ENCODE data around the gene ZNF784. TPM values are rescaled to one million over a fixed set of nuclear protein-coding genes. Genes with fewer than 3 reads are reported as not detected.

Gene ZNF784
- total and polyA plus RNA-seq, 2 donors (not counting 1 experiment from before 2014, with no cell fraction given): 1.6 to 5.6 TPM

DNA sequence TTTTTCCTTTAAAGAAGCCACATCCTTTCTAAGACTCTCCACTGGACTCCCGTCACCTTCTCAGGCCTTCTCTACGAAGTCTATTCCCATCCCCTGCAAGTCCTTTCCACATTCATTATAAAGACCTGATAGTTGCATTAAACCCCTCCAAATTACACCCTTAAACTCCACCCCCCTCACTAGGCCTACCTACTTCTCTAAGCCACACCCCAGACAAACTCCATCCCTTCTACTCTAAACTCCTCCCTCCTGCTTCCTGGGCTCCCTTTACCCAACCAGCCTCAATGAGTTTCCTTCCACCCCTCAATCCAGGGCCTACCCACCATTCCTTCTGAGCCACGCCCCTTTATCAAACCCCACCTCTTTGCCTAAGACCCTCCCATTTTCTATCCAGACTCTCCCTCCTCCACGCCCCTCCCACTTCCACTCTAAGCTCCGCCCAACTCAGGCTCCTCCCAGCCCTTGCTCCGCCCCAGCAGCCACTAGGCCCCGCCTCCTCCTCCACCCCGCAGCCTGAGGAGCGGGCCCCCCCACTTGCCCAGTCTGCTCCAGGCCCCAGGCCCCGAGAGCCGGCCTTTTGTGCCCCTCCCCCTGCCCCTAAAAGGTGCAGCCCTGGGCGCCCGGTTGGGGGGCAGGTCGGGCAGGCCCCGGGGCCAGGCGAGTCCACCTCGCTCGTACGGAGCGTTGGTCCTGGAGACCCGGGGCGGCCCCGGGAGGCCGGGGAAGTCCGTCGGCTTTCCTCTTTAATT, 25.5 kb downstream of the ZNF784 start:
- no peak for TF ChIP-seq EZH2 (IDR thresholded peaks at IDR 0.05; ENCODE audit: low read length, missing control alignments)
- TF ChIP-seq, protein P1, sequence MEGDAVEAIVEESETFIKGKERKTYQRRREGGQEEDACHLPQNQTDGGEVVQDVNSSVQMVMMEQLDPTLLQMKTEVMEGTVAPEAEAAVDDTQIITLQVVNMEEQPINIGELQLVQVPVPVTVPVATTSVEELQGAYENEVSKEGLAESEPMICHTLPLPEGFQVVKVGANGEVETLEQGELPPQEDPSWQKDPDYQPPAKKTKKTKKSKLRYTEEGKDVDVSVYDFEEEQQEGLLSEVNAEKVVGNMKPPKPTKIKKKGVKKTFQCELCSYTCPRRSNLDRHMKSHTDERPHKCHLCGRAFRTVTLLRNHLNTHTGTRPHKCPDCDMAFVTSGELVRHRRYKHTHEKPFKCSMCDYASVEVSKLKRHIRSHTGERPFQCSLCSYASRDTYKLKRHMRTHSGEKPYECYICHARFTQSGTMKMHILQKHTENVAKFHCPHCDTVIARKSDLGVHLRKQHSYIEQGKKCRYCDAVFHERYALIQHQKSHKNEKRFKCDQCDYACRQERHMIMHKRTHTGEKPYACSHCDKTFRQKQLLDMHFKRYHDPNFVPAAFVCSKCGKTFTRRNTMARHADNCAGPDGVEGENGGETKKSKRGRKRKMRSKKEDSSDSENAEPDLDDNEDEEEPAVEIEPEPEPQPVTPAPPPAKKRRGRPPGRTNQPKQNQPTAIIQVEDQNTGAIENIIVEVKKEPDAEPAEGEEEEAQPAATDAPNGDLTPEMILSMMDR (conservative IDR thresholded peaks at IDR 0.05 in 1 of 2, IDR thresholded peaks at IDR 0.05 in 1 of 2; ENCODE audit: low read depth in 1 of 2, low read length in 2 of 2): no peak
- DNase-seq (ENCODE audit: low read depth in 2 of 2): peak; percentile 87 to 98
- peak overlapping the region; percentile 23 for H2AFZ ChIP-seq (ENCODE audit: low read length)

DNA sequence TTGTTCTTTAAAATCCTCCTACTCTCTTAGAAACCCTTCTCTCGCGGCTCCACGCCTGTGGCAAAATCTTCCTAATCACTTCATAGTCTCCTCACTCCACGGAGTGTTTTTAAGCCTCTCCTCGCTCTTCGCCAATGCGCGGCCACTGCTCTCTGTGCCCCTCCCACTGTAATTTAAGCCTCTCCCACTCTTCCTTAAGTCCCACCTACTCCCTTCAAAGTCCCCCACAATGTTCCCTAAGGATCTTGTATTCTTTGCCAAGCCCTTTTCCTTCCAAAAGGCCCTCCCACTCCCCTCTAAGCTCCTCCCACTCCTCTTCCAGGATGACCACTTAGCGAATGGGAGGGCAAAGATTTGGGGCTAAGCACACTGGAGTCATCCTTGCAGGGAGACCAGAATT, 26.3 kb downstream of the ZNF784 start:
- peaks cover 3% of the 10 kb centered on the region for H3K4me1 ChIP-seq (ENCODE audit: control insufficient read depth, extremely low read depth, insufficient read depth, low read length)
- H3K79me2 ChIP-seq (ENCODE audit: control insufficient read depth, insufficient read depth, low read length): peaks cover 5% of the 10 kb centered on the region
- H3K36me3 ChIP-seq (ENCODE audit: control insufficient read depth, insufficient read depth, low read length): peaks cover 13% of the 10 kb centered on the region
- no peak overlapping the region for H3K4me3 ChIP-seq (replicated peaks in 1 of 4; ENCODE audit: control extremely low read depth in 1 of 4, insufficient read depth in 1 of 4, low read depth in 3 of 4, low read length in 4 of 4)
- H3K9ac ChIP-seq (ENCODE audit: insufficient read depth, low read length): no peak overlapping the region
- TF ChIP-seq, protein P1 (conservative IDR thresholded peaks at IDR 0.05 in 1 of 2, IDR thresholded peaks at IDR 0.05 in 1 of 2; ENCODE audit: low read depth in 1 of 2, low read length in 2 of 2): no peak
- TF ChIP-seq EZH2 (IDR thresholded peaks at IDR 0.05; ENCODE audit: low read length, missing control alignments): no peak
- H4K20me1 ChIP-seq (ENCODE audit: control insufficient read depth, extremely low read depth, insufficient read depth, low read length): no peaks in the 10 kb centered on the region
- no peaks in the 10 kb centered on the region for H3K9me3 ChIP-seq (ENCODE audit: control insufficient read depth, insufficient read depth, low read depth, low read length)
- no peaks in the 10 kb centered on the region for H3K27me3 ChIP-seq (ENCODE audit: control insufficient read depth, insufficient read depth, low read length)
- H3K27ac ChIP-seq (ENCODE audit: insufficient read depth, low read length): no peak overlapping the region
- no peak for DNase-seq (ENCODE audit: low read depth in 2 of 2)
- H3K4me2 ChIP-seq (ENCODE audit: extremely low read depth, insufficient read depth, low read length): no peak overlapping the region
- no peak overlapping the region for H2AFZ ChIP-seq (ENCODE audit: low read length)

More for the DNA sequence above, 25.5 kb downstream of the ZNF784 start:
- peak overlapping the region; percentile 59 for H3K4me2 ChIP-seq (ENCODE audit: extremely low read depth, insufficient read depth, low read length)
- no peaks in the 10 kb centered on the region for H3K9me3 ChIP-seq (ENCODE audit: control insufficient read depth, insufficient read depth, low read depth, low read length)
- H3K27ac ChIP-seq (ENCODE audit: insufficient read depth, low read length): peak overlapping the region; percentile 95
- no peaks in the 10 kb centered on the region for H4K20me1 ChIP-seq (ENCODE audit: control insufficient read depth, extremely low read depth, insufficient read depth, low read length)
- peak overlapping the region; percentile 86 for H3K9ac ChIP-seq (ENCODE audit: insufficient read depth, low read length)
- no peaks in the 10 kb centered on the region for H3K27me3 ChIP-seq (ENCODE audit: control insufficient read depth, insufficient read depth, low read length)
- H3K4me1 ChIP-seq (ENCODE audit: control insufficient read depth, extremely low read depth, insufficient read depth, low read length): peaks cover 3% of the 10 kb centered on the region
- peak overlapping the region; percentile 70 to 82 (median 76) for H3K4me3 ChIP-seq (replicated peaks in 1 of 4; ENCODE audit: control extremely low read depth in 1 of 4, insufficient read depth in 1 of 4, low read depth in 3 of 4, low read length in 4 of 4)
- H3K79me2 ChIP-seq (ENCODE audit: control insufficient read depth, insufficient read depth, low read length): peaks cover 5% of the 10 kb centered on the region
- peaks cover 10% of the 10 kb centered on the region for H3K36me3 ChIP-seq (ENCODE audit: control insufficient read depth, insufficient read depth, low read length)

DNA sequence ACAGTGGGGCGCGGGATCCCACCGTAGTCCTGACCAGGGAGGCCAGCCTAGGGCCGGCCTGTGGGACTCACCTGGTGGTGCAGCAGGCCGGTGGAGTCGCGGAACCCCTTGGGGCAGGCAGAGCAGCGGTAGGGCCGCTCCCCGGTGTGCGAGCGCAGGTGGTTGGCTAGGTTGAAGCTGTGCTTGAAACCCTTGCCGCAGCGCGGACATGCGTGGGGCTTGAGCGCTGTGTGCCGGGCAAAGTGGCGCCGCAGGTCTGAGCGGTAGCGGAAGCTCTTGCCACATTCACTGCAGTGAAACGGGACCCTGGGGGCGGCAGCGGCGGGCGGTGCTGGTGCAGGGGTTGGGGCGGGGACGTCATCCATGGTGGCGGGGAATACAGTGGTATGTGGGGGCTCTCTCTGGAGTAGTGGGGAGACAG, 26.9 kb downstream of the ZNF784 start:
- Histone ChIP-seq H3K9me3 (ENCODE audit: control insufficient read depth, insufficient read depth, low read depth, low read length) (no peaks in the 10 kb centered on the region), H3K9ac (ENCODE audit: insufficient read depth, low read length) (no peak overlapping the region), H4K20me1 (ENCODE audit: control insufficient read depth, extremely low read depth, insufficient read depth, low read length) (no peaks in the 10 kb centered on the region), H2AFZ (ENCODE audit: low read length) (no peak overlapping the region), H3K36me3 (ENCODE audit: control insufficient read depth, insufficient read depth, low read length) (peaks cover 12% of the 10 kb centered on the region), H3K4me2 (ENCODE audit: extremely low read depth, insufficient read depth, low read length) (no peak overlapping the region), H3K79me2 (ENCODE audit: control insufficient read depth, insufficient read depth, low read length) (peaks cover 5% of the 10 kb centered on the region), H3K27me3 (ENCODE audit: control insufficient read depth, insufficient read depth, low read length) (no peaks in the 10 kb centered on the region), H3K4me3 (replicated peaks in 1 of 4; ENCODE audit: control extremely low read depth in 1 of 4, insufficient read depth in 1 of 4, low read depth in 3 of 4, low read length in 4 of 4) (no peak overlapping the region), H3K4me1 (ENCODE audit: control insufficient read depth, extremely low read depth, insufficient read depth, low read length) (peaks cover 3% of the 10 kb centered on the region), H3K27ac (ENCODE audit: insufficient read depth, low read length) (no peak overlapping the region)
- DNase-seq (ENCODE audit: low read depth in 2 of 2): no peak
- TF ChIP-seq, protein P1 (conservative IDR thresholded peaks at IDR 0.05 in 1 of 2, IDR thresholded peaks at IDR 0.05 in 1 of 2; ENCODE audit: low read depth in 1 of 2, low read length in 2 of 2): no peak
- TF ChIP-seq EZH2 (IDR thresholded peaks at IDR 0.05; ENCODE audit: low read length, missing control alignments): no peak

Data from fibroblast of lung (primary cell).